Inflammatory macrophage (primary cell): Measurements from ENCODE around the gene ATP5MC2.
"Not testable (repeated sequence)": the region's sequence is repeated elsewhere in the genome, so short reads cannot be mapped to it uniquely, and the experiment has no call there.

ENCODE experiments used
- DNase-seq, 2 donors: peaks; one replicate each; pipeline ENCODE4 v3.0.0-alpha.2; 2020 to 2022

The ATP5MC2 gene

GRCh38 chr12:53694756-53695151, 18.9 kb upstream of the ATP5MC2 start:
- no peak for DNase-seq

GRCh38 chr12:53688134-53688533, 12.3 kb upstream of the ATP5MC2 start:
- no peak for DNase-seq

GRCh38 chr12:53686436-53686835, 10.6 kb upstream of the ATP5MC2 start:
- DNase-seq, result no peak

- no peak for DNase-seq
These were observed 8.9 kb upstream of the ATP5MC2 start for GRCh38 chr12:53684654-53685220.

- no peak for DNase-seq
These were observed 8.1 kb upstream of the ATP5MC2 start for GRCh38 chr12:53683983-53684382.

- DNase-seq, result no peak
These were observed 7.6 kb upstream of the ATP5MC2 start for GRCh38 chr12:53683494-53683893.

GRCh38 chr12:53680061-53680460, 4.2 kb upstream of the ATP5MC2 start:
- not testable (repeated sequence) for DNase-seq

- DNase-seq, result no peak
These were observed 1.9 kb upstream of the ATP5MC2 start for GRCh38 chr12:53677800-53678148.

GRCh38 chr12:53677016-53677799, 1.3 kb upstream of the ATP5MC2 start:
- DNase-seq, result no peak

GRCh38 chr12:53676656-53677015, 753 bp upstream of the ATP5MC2 start:
- no peak for DNase-seq

GRCh38 chr12:53674977-53675700, 744 bp downstream of the ATP5MC2 start:
- no peak for DNase-seq

- DNase-seq, result no peak
These were observed 4.9 kb downstream of the ATP5MC2 start for GRCh38 chr12:53670971-53671370.

- DNase-seq, result no peak
These were observed 5.6 kb downstream of the ATP5MC2 start for GRCh38 chr12:53670308-53670707.

- no peak for DNase-seq
These were observed 8.8 kb downstream of the ATP5MC2 start for GRCh38 chr12:53667080-53667479.

GRCh38 chr12:53664936-53665335, 10.9 kb downstream of the ATP5MC2 start:
- DNase-seq, result no peak

- DNase-seq, result no peak
These were observed 11.7 kb downstream of the ATP5MC2 start for GRCh38 chr12:53664191-53664590.

GRCh38 chr12:53660041-53660440, 15.8 kb downstream of the ATP5MC2 start:
- no peak for DNase-seq

- no peak for DNase-seq
These were observed 16.3 kb downstream of the ATP5MC2 start for GRCh38 chr12:53659571-53659981.

GRCh38 chr12:53659011-53659551, 16.8 kb downstream of the ATP5MC2 start:
- no peak for DNase-seq

- DNase-seq, result no peak
These were observed 18.8 kb downstream of the ATP5MC2 start for GRCh38 chr12:53657041-53657440.

GRCh38 chr12:53653595-53653994, 22.3 kb downstream of the ATP5MC2 start:
- no peak for DNase-seq

- no peak for DNase-seq
These were observed 23.5 kb downstream of the ATP5MC2 start for GRCh38 chr12:53652366-53652765.

- no peak for DNase-seq
These were observed 24.1 kb downstream of the ATP5MC2 start for GRCh38 chr12:53651737-53652136.

GRCh38 chr12:53646300-53646699, 29.6 kb downstream of the ATP5MC2 start:
- not testable (repeated sequence) for DNase-seq
